ENCODE results near the gene TSPAN32. TPM values are rescaled to one million over a fixed set of nuclear protein-coding genes. Genes with fewer than 3 reads are reported as not detected.

The TSPAN32 gene
- total and polyA plus RNA-seq, 10 of the 15 experiments (the other 5 are each of a cell fraction or from before 2014, with no cell fraction given), result 0.08 TPM; not detected in 9

GRCh38 chr11:2352420-2352819 is 50.6 kb downstream of the TSPAN32 start (continued):
- no peak for TF ChIP-seq SPI1 (IDR thresholded peaks at IDR 0.05; ENCODE audit: borderline replicate concordance, insufficient read depth, low read depth, low read length)

- Histone ChIP-seq H3K9ac (ENCODE audit: control insufficient read depth, insufficient read depth, low read length) (no peak overlapping the region), H4K20me1 (ENCODE audit: control insufficient read depth, insufficient read depth) (no peaks in the 10 kb centered on the region), H3K4me2 (ENCODE audit: control insufficient read depth, insufficient read depth) (no peak overlapping the region), H3K4me1 (ENCODE audit: control insufficient read depth, insufficient read depth, low read length) (no peaks in the 10 kb centered on the region), H3K27ac (ENCODE audit: control insufficient read depth, insufficient read depth) (no peak overlapping the region), H3K4me3 (no peak overlapping the region), H3K79me2 (ENCODE audit: control insufficient read depth, insufficient read depth, low read length) (no peaks in the 10 kb centered on the region), H3K36me3 (ENCODE audit: control insufficient read depth in 2 of 2, insufficient read depth in 2 of 2, low read length in 1 of 2) (no peaks in the 10 kb centered on the region), H3K9me3 (replicated peaks; ENCODE audit: control insufficient read depth, insufficient read depth, low read length) (no peaks in the 10 kb centered on the region), H2AFZ (ENCODE audit: control insufficient read depth, low read depth, low read length) (no peak overlapping the region), H3K27me3 (replicated peaks in 1 of 2; ENCODE audit: control insufficient read depth in 2 of 2, insufficient read depth in 2 of 2, low read length in 1 of 2) (no peaks in the 10 kb centered on the region; a peak in 2 of 4 replicates)
- no peak for TF ChIP-seq TCF12 (IDR thresholded peaks at IDR 0.05; ENCODE audit: low read depth, low read length)
- TF ChIP-seq NFXL1 (IDR thresholded peaks at IDR 0.05; ENCODE audit: borderline replicate concordance), result no peak
- no peak for TF ChIP-seq ZNF384 (IDR thresholded peaks at IDR 0.05; ENCODE audit: borderline replicate concordance, low read depth, low read length)
- TF ChIP-seq PML (IDR thresholded peaks at IDR 0.05; ENCODE audit: low read length), result no peak
- TF ChIP-seq SP1 (IDR thresholded peaks at IDR 0.05; ENCODE audit: low read depth, low read length), result no peak
- TF ChIP-seq KLF5 (IDR thresholded peaks at IDR 0.05; ENCODE audit: partially characterized antibody), result no peak
- no peak for TF ChIP-seq BMI1 (IDR thresholded peaks at IDR 0.05; ENCODE audit: borderline replicate concordance)
- no peak for TF ChIP-seq CBFB (IDR thresholded peaks at IDR 0.05; ENCODE audit: low read depth)
- TF ChIP-seq MTA2 (IDR thresholded peaks at IDR 0.05; ENCODE audit: low read depth), result no peak
- TF ChIP-seq ATF3 (IDR thresholded peaks at IDR 0.05; ENCODE audit: borderline replicate concordance, extremely low read depth, low read depth, low read length), result no peak
- TF ChIP-seq ZBTB11 (CRISPR knock-in tag; IDR thresholded peaks at IDR 0.05), result no peak
- no peak for TF ChIP-seq MYB (IDR thresholded peaks at IDR 0.05; ENCODE audit: borderline replicate concordance, low read depth, low read length)
- TF ChIP-seq RAD51 (IDR thresholded peaks at IDR 0.05), result no peak
- no peak for TF ChIP-seq RAD21 (IDR thresholded peaks at IDR 0.05; ENCODE audit: insufficient read depth, low read depth, low read length)
- TF ChIP-seq ZNF274 (IDR thresholded peaks at IDR 0.05; ENCODE audit: insufficient read depth, insufficient read length), result no peak
- TF ChIP-seq STAT3 (IDR thresholded peaks at IDR 0.05; ENCODE audit: low read depth, low read length), result no peak
- no peak for TF ChIP-seq EP300 (IDR thresholded peaks at IDR 0.05; ENCODE audit: borderline replicate concordance in 1 of 2, control insufficient read depth in 1 of 2, low read depth in 2 of 2, low read length in 2 of 2)
- DNase-seq (ENCODE audit: low read depth, low spot score) (no peak), ATAC-seq (no peak), FAIRE-seq (no peak)
- SMC1A ChIA-PET (ENCODE audit: uncharacterized antibody, unreplicated experiment), result no interaction called here
- RAD21 ChIA-PET (ENCODE audit: unreplicated experiment), result interaction anchor here (0.6 kb wide), 1 partner anchor 175 kb away, joined by 4 read pairs; no protein-coding TSS in a partner anchor
- intact Hi-C loops (cut with micrococcal nuclease; ENCODE audit: unreplicated experiment) (no loop called here), in situ Hi-C loops (cut with MboI) (no loop called here)
- POLR2A ChIA-PET, result no interaction called here
- CTCF ChIA-PET, result no interaction called here
- 11% methylated on average over 5 of the region's 7 CpGs for WGBS (ENCODE audit: insufficient coverage, insufficient replicate concordance, low lambda C conversion rate, missing lambda C conversion rate)
- BruUV-seq (replicated peaks), result no TSS peak
Observed at GRCh38 chr11:2355000-2355644, 53.3 kb downstream of the TSPAN32 start.

Measured in GM12878 (cell line).